ENCODE data around the gene CYP2W1.

The CYP2W1 gene

DNA sequence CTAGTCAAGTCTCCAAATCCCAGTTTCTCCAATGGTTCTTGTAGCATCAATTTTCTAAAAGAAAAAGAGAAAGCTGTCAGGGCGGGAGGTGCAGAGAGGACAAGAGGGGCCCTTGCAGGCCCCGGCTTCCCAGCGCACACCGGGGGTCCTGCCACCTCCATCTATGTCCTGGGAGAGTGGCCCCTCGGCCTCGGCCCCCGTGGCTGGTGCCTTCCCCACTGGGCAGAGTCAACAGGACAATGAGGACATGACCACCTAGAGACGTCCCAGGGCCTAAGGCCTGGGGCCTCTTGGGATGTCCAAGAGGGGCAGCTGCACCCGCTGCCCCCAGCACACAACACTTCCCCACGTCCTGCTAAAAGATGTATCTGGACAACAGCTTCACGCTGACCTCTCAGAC lies 13.6 kb upstream of the CYP2W1 start:
- DNase-seq (ENCODE audit: low read depth) = no peak
- no peak overlapping the region for H3K4me3 ChIP-seq (ENCODE audit: low read depth, low read length)
- TF ChIP-seq, protein P1, sequence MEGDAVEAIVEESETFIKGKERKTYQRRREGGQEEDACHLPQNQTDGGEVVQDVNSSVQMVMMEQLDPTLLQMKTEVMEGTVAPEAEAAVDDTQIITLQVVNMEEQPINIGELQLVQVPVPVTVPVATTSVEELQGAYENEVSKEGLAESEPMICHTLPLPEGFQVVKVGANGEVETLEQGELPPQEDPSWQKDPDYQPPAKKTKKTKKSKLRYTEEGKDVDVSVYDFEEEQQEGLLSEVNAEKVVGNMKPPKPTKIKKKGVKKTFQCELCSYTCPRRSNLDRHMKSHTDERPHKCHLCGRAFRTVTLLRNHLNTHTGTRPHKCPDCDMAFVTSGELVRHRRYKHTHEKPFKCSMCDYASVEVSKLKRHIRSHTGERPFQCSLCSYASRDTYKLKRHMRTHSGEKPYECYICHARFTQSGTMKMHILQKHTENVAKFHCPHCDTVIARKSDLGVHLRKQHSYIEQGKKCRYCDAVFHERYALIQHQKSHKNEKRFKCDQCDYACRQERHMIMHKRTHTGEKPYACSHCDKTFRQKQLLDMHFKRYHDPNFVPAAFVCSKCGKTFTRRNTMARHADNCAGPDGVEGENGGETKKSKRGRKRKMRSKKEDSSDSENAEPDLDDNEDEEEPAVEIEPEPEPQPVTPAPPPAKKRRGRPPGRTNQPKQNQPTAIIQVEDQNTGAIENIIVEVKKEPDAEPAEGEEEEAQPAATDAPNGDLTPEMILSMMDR (IDR thresholded peaks at IDR 0.05; ENCODE audit: control insufficient read depth, extremely low read depth, insufficient read depth) = no peak

DNA sequence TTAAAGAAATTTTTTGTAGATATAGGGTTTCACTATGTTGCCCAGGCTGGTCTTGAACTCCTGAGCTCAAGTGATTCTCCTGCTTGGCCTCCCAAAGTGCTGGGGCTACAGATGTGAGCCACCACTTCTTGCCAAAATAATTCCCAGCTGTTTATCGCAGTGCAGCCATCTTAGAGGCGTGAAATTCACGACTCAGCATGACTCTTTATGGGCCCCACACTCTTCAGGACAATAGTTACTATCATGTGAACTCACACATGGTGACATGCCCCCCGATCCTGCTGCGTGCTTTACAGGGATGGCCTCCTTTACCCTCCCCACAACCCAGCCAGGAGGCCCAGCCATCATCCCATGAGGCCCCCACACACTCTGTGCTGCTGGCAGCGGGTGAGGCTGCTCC lies 12.2 kb upstream of the CYP2W1 start:
- no peak for DNase-seq (ENCODE audit: low read depth)
- H3K4me3 ChIP-seq (ENCODE audit: low read depth, low read length) = no peak overlapping the region
- TF ChIP-seq, protein P1 (IDR thresholded peaks at IDR 0.05; ENCODE audit: control insufficient read depth, extremely low read depth, insufficient read depth) = no peak

- TF ChIP-seq, protein P1 (IDR thresholded peaks at IDR 0.05; ENCODE audit: control insufficient read depth, extremely low read depth, insufficient read depth) = no peak
- no peak overlapping the region for H3K4me3 ChIP-seq (ENCODE audit: low read depth, low read length)
- no peak for DNase-seq (ENCODE audit: low read depth)
Measured at GRCh38 chr7:972110-972509, 10.9 kb upstream of the CYP2W1 start.

- DNase-seq (ENCODE audit: low read depth) = no peak
- H3K4me3 ChIP-seq (ENCODE audit: low read depth, low read length) = no peak overlapping the region
- TF ChIP-seq, protein P1 (IDR thresholded peaks at IDR 0.05; ENCODE audit: control insufficient read depth, extremely low read depth, insufficient read depth) = no peak
Measured at GRCh38 chr7:972676-973309, 10.2 kb upstream of the CYP2W1 start.

- DNase-seq (ENCODE audit: low read depth) = no peak
- TF ChIP-seq, protein P1 (IDR thresholded peaks at IDR 0.05; ENCODE audit: control insufficient read depth, extremely low read depth, insufficient read depth) = no peak
- no peak overlapping the region for H3K4me3 ChIP-seq (ENCODE audit: low read depth, low read length)
Measured at GRCh38 chr7:973312-973711, 9.7 kb upstream of the CYP2W1 start.

DNA sequence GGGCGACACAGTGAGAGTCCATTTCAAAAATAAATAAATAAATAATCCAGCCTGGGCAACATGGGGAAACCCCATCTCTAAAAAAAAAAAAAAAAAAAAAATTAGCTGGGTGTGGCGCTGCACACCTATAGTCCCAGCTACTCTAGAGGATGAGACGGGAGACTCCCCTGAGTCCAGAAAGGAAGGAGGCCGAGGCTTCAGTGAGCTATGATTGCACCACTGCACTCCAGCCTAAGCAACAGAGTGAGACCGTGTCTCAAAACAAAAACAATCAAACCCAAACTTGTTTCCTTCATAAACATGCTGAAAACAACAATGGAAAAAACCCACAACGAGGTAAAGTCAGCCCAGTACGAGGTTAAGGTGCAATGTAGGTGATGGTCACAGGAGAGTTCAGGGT lies 8.8 kb upstream of the CYP2W1 start:
- DNase-seq (ENCODE audit: low read depth) = no peak
- TF ChIP-seq, protein P1 (IDR thresholded peaks at IDR 0.05; ENCODE audit: control insufficient read depth, extremely low read depth, insufficient read depth) = no peak
- peak overlapping the region; percentile 94 for H3K4me3 ChIP-seq (ENCODE audit: low read depth, low read length)

Measured in LNCaP clone FGC (cell line).